GM12878 (cell line): ENCODE measurements around the gene OR6Q1. TPM values are rescaled to one million over a fixed set of nuclear protein-coding genes. Genes with fewer than 3 reads are reported as not detected.

Source experiments
- ATAC-seq: fragments of 200-7000 bp; cut with Tn5 transposase; 3 replicates; pipeline ENCODE4 v1.9.1; 2020; ENCODE audit warnings: mild to moderate bottlenecking, moderate library complexity
- BruUV-seq: library from RNA; stranded (reverse); fragments of 400-500 nt; replicated peaks from 2 replicates; lab custom pipeline; 2021; lab: Mats Ljungman, UMichigan
- CTCF ChIA-PET: fragments of 300-600 bp; sonication (Branson Sonifier 250); formaldehyde crosslinking; extraction: SDS; loops from one replicate; lab custom pipeline; 2021; ENCODE audit warnings: inconsistent platforms; lab: Yijun Ruan, JAX
- POLR2A ChIA-PET: fragments of 350-600 bp; formaldehyde crosslinking; extraction: SDS; loops from one replicate; lab custom pipeline; 2021; ENCODE audit warnings: inconsistent platforms; lab: Charles Lee
- RAD21 ChIA-PET: fragments of 300-600 bp; sonication (Branson Sonifier 250); formaldehyde crosslinking; loops from one replicate; lab custom pipeline; 2023; ENCODE audit warnings: antibody characterized with exemption; ENCODE audit not compliant: unreplicated experiment; lab: Charles Lee
- SMC1A ChIA-PET: fragments of 300-600 bp; sonication (Branson Sonifier 250); formaldehyde crosslinking; loops from one replicate; lab custom pipeline; 2023; ENCODE audit not compliant: unreplicated experiment, uncharacterized antibody; lab: Charles Lee
- DNase-seq: peaks from one replicate; pipeline ENCODE4 v3.0.0-alpha.2; 2011; ENCODE audit warnings: low read depth, low spot score
- FAIRE-seq: peaks from 3 replicates; lab custom pipeline; 2011; peaks lifted over from hg19 to GRCh38; lab: Jason Lieb, UNC
- H2AFZ ChIP-seq: 2 replicates; pipeline ENCODE4 v1.6.0; 2011; ENCODE audit warnings: low read depth, low read length, control low read depth; ENCODE audit not compliant: control insufficient read depth
- H3K27ac ChIP-seq: 2 replicates; pipeline ENCODE4 v1.5.1; 2011; ENCODE audit warnings: control low read depth; ENCODE audit not compliant: control insufficient read depth, insufficient read depth
- H3K27me3 ChIP-seq, 2 experiments: replicated peaks in 1 of 2; 2 replicates each; pipeline versions ENCODE4 v1.6.0 to v1.6.1; 2011; ENCODE audit warnings: low read length in 1 of 2; ENCODE audit not compliant: control insufficient read depth in 2 of 2, insufficient read depth in 2 of 2
- H3K36me3 ChIP-seq, 2 experiments: 2 replicates each; pipeline ENCODE4 v1.5.1; 2011; ENCODE audit warnings: low read length in 1 of 2; ENCODE audit not compliant: control insufficient read depth in 2 of 2, insufficient read depth in 2 of 2
- H3K4me1 ChIP-seq: 2 replicates; pipeline ENCODE4 v1.6.1; 2011; ENCODE audit warnings: mild to moderate bottlenecking, low read length, moderate library complexity, mixed read lengths; ENCODE audit not compliant: control insufficient read depth, insufficient read depth
- H3K4me2 ChIP-seq: 2 replicates; pipeline ENCODE4 v1.6.0; 2011; ENCODE audit warnings: control low read depth; ENCODE audit not compliant: control insufficient read depth, insufficient read depth
- H3K4me3 ChIP-seq: fragments of 200-600 bp; sonication (generic); 2 replicates; pipeline ENCODE4 v1.5.1; 2016
- H3K79me2 ChIP-seq: 2 replicates; pipeline ENCODE4 v1.6.0; 2011; ENCODE audit warnings: low read length; ENCODE audit not compliant: control insufficient read depth, insufficient read depth
- H3K9ac ChIP-seq: 2 replicates; pipeline ENCODE4 v1.8.0; 2011; ENCODE audit warnings: low read length, control low read depth, mixed read lengths; ENCODE audit not compliant: control insufficient read depth, insufficient read depth
- H3K9me3 ChIP-seq: replicated peaks from 3 replicates; pipeline ENCODE4 v1.5.1; 2011; ENCODE audit warnings: mild to moderate bottlenecking, low read length; ENCODE audit not compliant: control insufficient read depth, insufficient read depth
- H4K20me1 ChIP-seq: 2 replicates; pipeline ENCODE4 v1.6.0; 2011; ENCODE audit not compliant: control insufficient read depth, insufficient read depth
- CBFB ChIP-seq: IDR thresholded peaks from 2 replicates; pipeline ENCODE4 v1.6.1; 2016; ENCODE audit warnings: antibody characterized with exemption, low read depth
- CHD2 ChIP-seq: IDR thresholded peaks from 2 replicates; pipeline ENCODE4 v1.6.1; 2011; ENCODE audit warnings: low read depth, low read length, improper control_type of control experiment, borderline replicate concordance
- CREM ChIP-seq: IDR thresholded peaks from 2 replicates; pipeline ENCODE4 v1.6.1; 2014; ENCODE audit warnings: antibody characterized with exemption, low read depth
- CTCF ChIP-seq, 3 experiments: IDR thresholded peaks in 2 of 3; conservative IDR thresholded peaks in 1 of 3; 2 replicates each; pipeline ENCODE4 v1.5.1; 2011; ENCODE audit warnings: low read depth in 3 of 3, low read length in 3 of 3, mild to moderate bottlenecking in 3 of 3, control low read depth in 2 of 3, moderate library complexity in 2 of 3, inconsistent platforms in 1 of 3, mixed read lengths in 1 of 3; ENCODE audit not compliant: control insufficient read depth in 2 of 3, insufficient read depth in 1 of 3; ENCODE audit errors: extremely low read depth in 1 of 3
- EED ChIP-seq: sonication (generic); IDR thresholded peaks from 2 replicates; pipeline ENCODE4 v1.6.1; 2016; ENCODE audit warnings: antibody characterized with exemption, low read depth
- FOXK2 ChIP-seq: fragments of 450-650 bp; IDR thresholded peaks from 2 replicates; pipeline ENCODE4 v1.6.1; 2017; ENCODE audit warnings: mild to moderate bottlenecking, moderate library complexity
- HDAC2 ChIP-seq: fragments of 200-600 bp; sonication (generic); IDR thresholded peaks from 2 replicates; pipeline ENCODE4 v1.6.1; 2017
- PAX8 ChIP-seq: fragments of 450-650 bp; IDR thresholded peaks from 2 replicates; pipeline ENCODE4 v1.6.1; 2017; ENCODE audit warnings: mild to moderate bottlenecking, moderate library complexity
- SP1 ChIP-seq: IDR thresholded peaks from one replicate; pipeline ENCODE4 v1.6.1; 2011; ENCODE audit warnings: low read depth, low read length
- TCF3 ChIP-seq: IDR thresholded peaks from 2 replicates; pipeline ENCODE4 v1.6.1; 2012; ENCODE audit warnings: low read depth, mild to moderate bottlenecking, low read length, borderline replicate concordance; ENCODE audit not compliant: insufficient read depth
- WRNIP1 ChIP-seq: IDR thresholded peaks from 2 replicates; pipeline ENCODE4 v1.6.1; 2011; ENCODE audit warnings: low read depth, low read length, improper control_type of control experiment, borderline replicate concordance
- ZBED1 ChIP-seq: IDR thresholded peaks from 2 replicates; pipeline ENCODE4 v1.6.1; 2016; ENCODE audit warnings: borderline replicate concordance
- ZNF207 ChIP-seq: fragments of 450-650 bp; IDR thresholded peaks from 2 replicates; pipeline ENCODE4 v1.6.1; 2014; ENCODE audit warnings: antibody characterized with exemption, mild to moderate bottlenecking, borderline replicate concordance
- WGBS: methylation state at CpG from one replicate; pipeline ENCODE4 v1.1.6; 2016; ENCODE audit warnings: low lambda C conversion rate; ENCODE audit not compliant: insufficient replicate concordance, insufficient coverage; ENCODE audit errors: missing lambda C conversion rate; 5-methylcytosine and 5-hydroxymethylcytosine counted together
- in situ Hi-C: fragments of 300-500 bp; cut with MboI; formaldehyde crosslinking; loops from 9 replicates; pipeline ENCODE4 v1.14.3; 2018; ENCODE audit warnings: mixed read lengths
- intact Hi-C: fragments of 100-400 bp; cut with micrococcal nuclease; formaldehyde crosslinking; loops from one replicate; pipeline ENCODE4 v1.14.2; 2022; ENCODE audit not compliant: unreplicated experiment
- polyA plus RNA-seq, 11 experiments: library from polyadenylated mRNA; depleted of rRNA in 4 of 11; unstranded in 6 of 11; stranded (reverse) in 5 of 11; fragments of >200 nt; fragmentation: Nextera tagmentation in 4 of 11; fragmentation: Illumina TruSeq in 1 of 11; extraction: Ambion mirVana in 4 of 11; extraction: Trizol in 1 of 11; gene quantifications; 1 replicate in 1 of 11; 2 replicates in 10 of 11; pipeline versions ENCODE4 v1.2.1 to v1.2.3, GENCODE V29; 2011 to 2016; ENCODE audit warnings: inconsistent platforms in 2 of 11, missing spikeins in 2 of 11, low read depth in 1 of 11
- total RNA-seq, 4 experiments: library from RNA; depleted of rRNA in 3 of 4; stranded (reverse); fragments of >200 nt in 3 of 4; fragmentation: Illumina TruSeq in 1 of 4; extraction: Trizol in 1 of 4; gene quantifications; 2 replicates each; pipeline versions ENCODE4 v1.2.1 to v1.2.3, GENCODE V29; 2013 to 2021
- TF ChIP-seq, protein P1 (sequence below): IDR thresholded peaks from 2 replicates; pipeline ENCODE4 v1.6.1; 2012; ENCODE audit warnings: improper control_type of control experiment, low read depth, low read length; ENCODE audit not compliant: insufficient replicate concordance
- TF ChIP-seq, protein P2 (sequence below): fragments of 450-650 bp; conservative IDR thresholded peaks from 2 replicates; pipeline ENCODE4 v1.6.1; 2017; ENCODE audit warnings: mild to moderate bottlenecking, moderate library complexity

OR6Q1 gene
- total and polyA plus RNA-seq, 10 of the 15 experiments (the other 5 are each of a cell fraction or from before 2014, with no cell fraction given) = not detected

DNA sequence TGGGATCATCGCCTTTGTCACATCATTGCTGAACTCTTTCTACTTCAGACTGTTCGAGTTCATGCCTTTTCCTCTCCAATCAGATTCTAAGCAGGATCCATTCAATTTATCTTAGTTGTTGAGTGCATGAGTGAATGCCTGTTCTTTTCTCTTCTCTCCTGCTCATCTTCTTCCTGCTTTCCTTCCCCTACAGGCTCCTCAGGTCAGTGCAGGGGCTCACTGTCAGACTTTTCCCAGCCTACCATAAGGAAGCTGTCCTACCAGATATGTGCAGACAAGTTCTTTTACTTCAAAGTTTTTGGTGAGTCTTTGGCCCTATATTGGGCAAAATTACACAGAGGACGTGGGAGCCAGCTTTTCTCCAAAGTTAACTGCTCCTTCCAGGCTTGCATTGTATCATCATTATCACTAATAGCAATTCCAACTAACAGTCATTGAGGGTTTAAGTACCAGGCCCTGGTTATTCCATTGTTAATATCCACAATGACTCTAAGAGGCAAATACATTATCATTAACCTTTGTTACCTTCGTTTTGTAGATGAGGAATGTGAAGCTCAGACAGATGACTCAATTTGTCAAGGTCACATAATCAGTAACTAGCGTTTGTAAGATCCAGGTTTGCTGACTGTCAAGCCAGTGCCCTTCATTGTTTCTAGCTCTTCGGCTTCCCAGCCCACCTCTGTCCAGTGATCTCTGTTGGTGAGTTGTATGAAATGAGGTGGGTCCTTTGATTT, 30.4 kb downstream of the OR6Q1 start:
- ATAC-seq = no peak
- Histone ChIP-seq H3K27ac (no peak overlapping the region), H2AFZ (no peak overlapping the region), H3K4me3 (no peak overlapping the region), H3K36me3 (no peaks in the 10 kb centered on the region), H3K4me2 (no peak overlapping the region), H3K9ac (no peak overlapping the region), H3K4me1 (no peaks in the 10 kb centered on the region), H4K20me1 (no peaks in the 10 kb centered on the region), H3K9me3 (no peaks in the 10 kb centered on the region), H3K79me2 (no peaks in the 10 kb centered on the region), H3K27me3 (peaks cover 0 to 2% of the 10 kb centered on the region in 2 experiments; a peak in 2 of 4 replicates)
- intact Hi-C loops = no loop called here
- DNase-seq = no peak
- ChIA-PET CTCF (no interaction called here), POLR2A (no interaction called here), SMC1A (interaction anchor here (0.6 kb wide), 1 partner anchor 309 kb away, joined by 3 read pairs; no protein-coding TSS in a partner anchor), RAD21 (no interaction called here)
- in situ Hi-C loops = no loop called here
- no peak for FAIRE-seq
- BruUV-seq = no TSS peak
- 8% methylated on average over 6 of the region's 6 CpGs for WGBS
- TF ChIP-seq, protein P1, sequence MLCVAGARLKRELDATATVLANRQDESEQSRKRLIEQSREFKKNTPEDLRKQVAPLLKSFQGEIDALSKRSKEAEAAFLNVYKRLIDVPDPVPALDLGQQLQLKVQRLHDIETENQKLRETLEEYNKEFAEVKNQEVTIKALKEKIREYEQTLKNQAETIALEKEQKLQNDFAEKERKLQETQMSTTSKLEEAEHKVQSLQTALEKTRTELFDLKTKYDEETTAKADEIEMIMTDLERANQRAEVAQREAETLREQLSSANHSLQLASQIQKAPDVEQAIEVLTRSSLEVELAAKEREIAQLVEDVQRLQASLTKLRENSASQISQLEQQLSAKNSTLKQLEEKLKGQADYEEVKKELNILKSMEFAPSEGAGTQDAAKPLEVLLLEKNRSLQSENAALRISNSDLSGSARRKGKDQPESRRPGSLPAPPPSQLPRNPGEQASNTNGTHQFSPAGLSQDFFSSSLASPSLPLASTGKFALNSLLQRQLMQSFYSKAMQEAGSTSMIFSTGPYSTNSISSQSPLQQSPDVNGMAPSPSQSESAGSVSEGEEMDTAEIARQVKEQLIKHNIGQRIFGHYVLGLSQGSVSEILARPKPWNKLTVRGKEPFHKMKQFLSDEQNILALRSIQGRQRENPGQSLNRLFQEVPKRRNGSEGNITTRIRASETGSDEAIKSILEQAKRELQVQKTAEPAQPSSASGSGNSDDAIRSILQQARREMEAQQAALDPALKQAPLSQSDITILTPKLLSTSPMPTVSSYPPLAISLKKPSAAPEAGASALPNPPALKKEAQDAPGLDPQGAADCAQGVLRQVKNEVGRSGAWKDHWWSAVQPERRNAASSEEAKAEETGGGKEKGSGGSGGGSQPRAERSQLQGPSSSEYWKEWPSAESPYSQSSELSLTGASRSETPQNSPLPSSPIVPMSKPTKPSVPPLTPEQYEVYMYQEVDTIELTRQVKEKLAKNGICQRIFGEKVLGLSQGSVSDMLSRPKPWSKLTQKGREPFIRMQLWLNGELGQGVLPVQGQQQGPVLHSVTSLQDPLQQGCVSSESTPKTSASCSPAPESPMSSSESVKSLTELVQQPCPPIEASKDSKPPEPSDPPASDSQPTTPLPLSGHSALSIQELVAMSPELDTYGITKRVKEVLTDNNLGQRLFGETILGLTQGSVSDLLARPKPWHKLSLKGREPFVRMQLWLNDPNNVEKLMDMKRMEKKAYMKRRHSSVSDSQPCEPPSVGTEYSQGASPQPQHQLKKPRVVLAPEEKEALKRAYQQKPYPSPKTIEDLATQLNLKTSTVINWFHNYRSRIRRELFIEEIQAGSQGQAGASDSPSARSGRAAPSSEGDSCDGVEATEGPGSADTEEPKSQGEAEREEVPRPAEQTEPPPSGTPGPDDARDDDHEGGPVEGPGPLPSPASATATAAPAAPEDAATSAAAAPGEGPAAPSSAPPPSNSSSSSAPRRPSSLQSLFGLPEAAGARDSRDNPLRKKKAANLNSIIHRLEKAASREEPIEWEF = no peak
- TF ChIP-seq FOXK2 (no peak), WRNIP1 (no peak), TCF3 (no peak), HDAC2 (no peak), PAX8 (no peak), ZBED1 (no peak), CREM (no peak), CBFB (no peak), EED (no peak), CHD2 (no peak), SP1 (no peak), CTCF (IDR thresholded peaks at IDR 0.05 in 2 of 3, conservative IDR thresholded peaks at IDR 0.05 in 1 of 3; ENCODE audit: control insufficient read depth in 2 of 3, extremely low read depth in 1 of 3, insufficient read depth in 1 of 3, low read depth in 3 of 3, low read length in 3 of 3) (no peak), ZNF207 (no peak)
- TF ChIP-seq, protein P2, sequence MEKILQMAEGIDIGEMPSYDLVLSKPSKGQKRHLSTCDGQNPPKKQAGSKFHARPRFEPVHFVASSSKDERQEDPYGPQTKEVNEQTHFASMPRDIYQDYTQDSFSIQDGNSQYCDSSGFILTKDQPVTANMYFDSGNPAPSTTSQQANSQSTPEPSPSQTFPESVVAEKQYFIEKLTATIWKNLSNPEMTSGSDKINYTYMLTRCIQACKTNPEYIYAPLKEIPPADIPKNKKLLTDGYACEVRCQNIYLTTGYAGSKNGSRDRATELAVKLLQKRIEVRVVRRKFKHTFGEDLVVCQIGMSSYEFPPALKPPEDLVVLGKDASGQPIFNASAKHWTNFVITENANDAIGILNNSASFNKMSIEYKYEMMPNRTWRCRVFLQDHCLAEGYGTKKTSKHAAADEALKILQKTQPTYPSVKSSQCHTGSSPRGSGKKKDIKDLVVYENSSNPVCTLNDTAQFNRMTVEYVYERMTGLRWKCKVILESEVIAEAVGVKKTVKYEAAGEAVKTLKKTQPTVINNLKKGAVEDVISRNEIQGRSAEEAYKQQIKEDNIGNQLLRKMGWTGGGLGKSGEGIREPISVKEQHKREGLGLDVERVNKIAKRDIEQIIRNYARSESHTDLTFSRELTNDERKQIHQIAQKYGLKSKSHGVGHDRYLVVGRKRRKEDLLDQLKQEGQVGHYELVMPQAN = no peak
